NCI-H82 (cell line): ENCODE measurements around the gene TWIST2.

Experiments used
- DNase-seq: peaks from one replicate; lab custom pipeline; 2025; lab: John Stamatoyannopoulos, UW

The TWIST2 gene

GRCh38 chr2:238856713-238857567 is 9.1 kb downstream of the TWIST2 start:
- DNase-seq = no peak

- DNase-seq = no peak
These were observed 10.1 kb downstream of the TWIST2 start for GRCh38 chr2:238857959-238858358.

- DNase-seq = no peak
These were observed 11.9 kb downstream of the TWIST2 start for GRCh38 chr2:238859636-238860347.

GRCh38 chr2:238861013-238861730 is 13.3 kb downstream of the TWIST2 start:
- DNase-seq = no peak

- no peak for DNase-seq
These were observed 14.0 kb downstream of the TWIST2 start for GRCh38 chr2:238861766-238862315.

GRCh38 chr2:238862701-238863100 is 14.8 kb downstream of the TWIST2 start:
- DNase-seq = no peak

- DNase-seq = no peak
These were observed 15.3 kb downstream of the TWIST2 start for GRCh38 chr2:238863231-238863630.

- DNase-seq = no peak
These were observed 15.9 kb downstream of the TWIST2 start for GRCh38 chr2:238863749-238864206.

- DNase-seq = no peak
These were observed 16.5 kb downstream of the TWIST2 start for GRCh38 chr2:238864207-238865014.

- no peak for DNase-seq
These were observed 17.3 kb downstream of the TWIST2 start for GRCh38 chr2:238865015-238865719.

GRCh38 chr2:238865744-238866355 is 18.0 kb downstream of the TWIST2 start:
- DNase-seq = no peak

GRCh38 chr2:238866656-238867277 is 18.9 kb downstream of the TWIST2 start:
- no peak for DNase-seq

GRCh38 chr2:238868067-238868524 is 20.2 kb downstream of the TWIST2 start:
- no peak for DNase-seq

- DNase-seq = no peak
These were observed 20.9 kb downstream of the TWIST2 start for GRCh38 chr2:238868616-238869292.

- no peak for DNase-seq
These were observed 21.6 kb downstream of the TWIST2 start for GRCh38 chr2:238869293-238870124.

- no peak for DNase-seq
These were observed 22.4 kb downstream of the TWIST2 start for GRCh38 chr2:238870261-238870660.

GRCh38 chr2:238872026-238872425 is 24.1 kb downstream of the TWIST2 start:
- DNase-seq = no peak
